K562 (cell line): ENCODE measurements around the gene SON. TPM values are rescaled to one million over a fixed set of nuclear protein-coding genes. Genes with fewer than 3 reads are reported as not detected.

Experiments used
- CREB3L1 ChIP-seq: fragments of 450-650 bp; IDR thresholded peaks from 2 replicates; pipeline ENCODE4 v1.6.1; 2014; ENCODE audit warnings: low read depth, mild to moderate bottlenecking, moderate library complexity, borderline replicate concordance
- DMBX1 ChIP-seq: fragments of 250-450 bp; sonication (Bioruptor Pico); IDR thresholded peaks from 2 replicates; pipeline ENCODE4 v1.8.0; 2022; ENCODE audit warnings: inconsistent platforms, mild to moderate bottlenecking, moderate library complexity, borderline replicate concordance
- JUND ChIP-seq, 2 experiments: IDR thresholded peaks; 2 replicates in 1 of 2; 3 replicates in 1 of 2; pipeline ENCODE4 v1.6.1; 2011; ENCODE audit warnings: borderline replicate concordance in 2 of 2, low read depth in 2 of 2, low read length in 2 of 2, improper control_type of control experiment in 1 of 2, missing biosample characterization in 1 of 2, missing genetic modification characterization in 1 of 2, missing genetic modification reagents in 1 of 2
- L3MBTL2 ChIP-seq: fragments of 450-650 bp; IDR thresholded peaks from 2 replicates; pipeline ENCODE4 v1.6.1; 2016; ENCODE audit warnings: mild to moderate bottlenecking, moderate library complexity
- MLLT1 ChIP-seq, 2 experiments: fragments of 450-650 bp; IDR thresholded peaks; 2 replicates each; pipeline ENCODE4 v1.6.1; 2016
- PBX2 ChIP-seq, 2 experiments: IDR thresholded peaks in 1 of 2; conservative IDR thresholded peaks in 1 of 2; 2 replicates each; pipeline ENCODE4 v1.6.1; 2016; ENCODE audit warnings: low read depth in 2 of 2, mild to moderate bottlenecking in 1 of 2, missing compliant biosample characterization in 1 of 2, missing genetic modification characterization in 1 of 2, moderate library complexity in 1 of 2
- PPARD ChIP-seq: fragments of 250-450 bp; sonication (Bioruptor Pico); IDR thresholded peaks from 2 replicates; pipeline ENCODE4 v1.8.0; 2022; ENCODE audit warnings: inconsistent platforms, mild to moderate bottlenecking, moderate library complexity
- SOX6 ChIP-seq: fragments of 450-650 bp; IDR thresholded peaks from 2 replicates; pipeline ENCODE4 v1.6.1; 2014; ENCODE audit warnings: mild to moderate bottlenecking
- TCF3 ChIP-seq: sonication (generic); formaldehyde crosslinking; IDR thresholded peaks from 2 replicates; pipeline ENCODE4 v1.4.0; 2020; ENCODE audit warnings: mild to moderate bottlenecking, missing genetic modification reagents
- TSC22D4 ChIP-seq: fragments of 450-650 bp; IDR thresholded peaks from 2 replicates; pipeline ENCODE4 v1.6.1; 2016; ENCODE audit warnings: missing genetic modification characterization, missing biosample characterization, control low read depth
- ZNF280A ChIP-seq: fragments of 450-650 bp; IDR thresholded peaks from 2 replicates; pipeline ENCODE4 v1.6.1; 2018; ENCODE audit warnings: mild to moderate bottlenecking, low read depth; ENCODE audit not compliant: partially characterized antibody
- ZNF592 ChIP-seq: fragments of 450-650 bp; IDR thresholded peaks from 2 replicates; pipeline ENCODE4 v1.6.1; 2017; ENCODE audit warnings: antibody characterized with exemption, mild to moderate bottlenecking
- polyA plus RNA-seq, 8 experiments: library from polyadenylated mRNA; depleted of rRNA in 4 of 8; stranded (reverse) in 5 of 8; unstranded in 3 of 8; fragments of >200 nt; fragmentation: Nextera tagmentation in 2 of 8; fragmentation: Illumina TruSeq in 1 of 8; extraction: Ambion mirVana in 2 of 8; extraction: Trizol in 1 of 8; gene quantifications; 2 replicates each; pipeline versions ENCODE4 v1.2.1 to v1.2.3, GENCODE V29; 2011 to 2014; ENCODE audit warnings: inconsistent platforms in 1 of 8, missing spikeins in 1 of 8
- total RNA-seq, 7 experiments: library from RNA; depleted of rRNA in 6 of 7; stranded (reverse); fragments of >200 nt in 6 of 7; fragmentation: Illumina TruSeq in 2 of 7; extraction: Trizol in 2 of 7; gene quantifications; 2 replicates each; pipeline versions ENCODE4 v1.2.1 to v1.2.3, GENCODE V29; 2011 to 2021; ENCODE audit warnings: low replicate concordance in 1 of 7
- TF ChIP-seq, protein P1 (sequence below): sonication (generic); formaldehyde crosslinking; IDR thresholded peaks from 2 replicates; pipeline ENCODE4 v1.8.0; 2022; ENCODE audit warnings: mild to moderate bottlenecking, missing genetic modification reagents

The SON gene
- total and polyA plus RNA-seq, 9 of the 15 experiments (the other 6 are each of a cell fraction or from before 2014, with no cell fraction given), result 105 to 742 (median 187) TPM

DNA sequence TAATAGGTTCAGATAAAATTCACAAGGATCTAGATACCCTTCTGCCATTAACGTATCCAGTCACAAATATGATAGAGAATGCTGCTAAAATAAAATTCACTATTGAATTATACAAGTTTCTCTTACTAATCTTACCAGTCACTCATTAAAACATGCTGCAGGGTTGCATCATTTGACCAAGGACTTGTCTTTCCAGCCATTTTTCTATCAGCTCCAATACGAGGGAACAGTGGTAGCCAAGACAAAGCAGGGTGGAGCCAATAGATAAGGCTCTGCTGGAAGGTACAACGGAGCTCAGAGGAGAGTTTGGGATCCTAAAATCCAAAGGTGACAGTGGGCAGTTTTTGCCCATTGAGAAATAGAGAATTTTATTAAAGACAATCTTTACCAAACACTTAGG is 41.6 kb downstream of the SON start (continued):
- peak; percentile 52 for TF ChIP-seq TCF3
- TF ChIP-seq JUND (IDR thresholded peaks at IDR 0.05; ENCODE audit: borderline replicate concordance, low read depth, low read length), result peak; percentile 10; the same call in 1 of the 2 replicates
- no peak; the same call in 2 of the 3 replicates for TF ChIP-seq JUND (tag; IDR thresholded peaks at IDR 0.05; ENCODE audit: borderline replicate concordance, low read depth, low read length)
- TF ChIP-seq, protein P1, sequence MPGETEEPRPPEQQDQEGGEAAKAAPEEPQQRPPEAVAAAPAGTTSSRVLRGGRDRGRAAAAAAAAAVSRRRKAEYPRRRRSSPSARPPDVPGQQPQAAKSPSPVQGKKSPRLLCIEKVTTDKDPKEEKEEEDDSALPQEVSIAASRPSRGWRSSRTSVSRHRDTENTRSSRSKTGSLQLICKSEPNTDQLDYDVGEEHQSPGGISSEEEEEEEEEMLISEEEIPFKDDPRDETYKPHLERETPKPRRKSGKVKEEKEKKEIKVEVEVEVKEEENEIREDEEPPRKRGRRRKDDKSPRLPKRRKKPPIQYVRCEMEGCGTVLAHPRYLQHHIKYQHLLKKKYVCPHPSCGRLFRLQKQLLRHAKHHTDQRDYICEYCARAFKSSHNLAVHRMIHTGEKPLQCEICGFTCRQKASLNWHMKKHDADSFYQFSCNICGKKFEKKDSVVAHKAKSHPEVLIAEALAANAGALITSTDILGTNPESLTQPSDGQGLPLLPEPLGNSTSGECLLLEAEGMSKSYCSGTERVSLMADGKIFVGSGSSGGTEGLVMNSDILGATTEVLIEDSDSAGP (CRISPR knock-in tag), result no peak
- no peak; the same call in 1 of the 2 replicates for TF ChIP-seq ZNF592
- TF ChIP-seq ZNF280A, result no peak
- peak; percentile 93 for TF ChIP-seq SOX6
- TF ChIP-seq DMBX1 (CRISPR knock-in tag), result peak; percentile 66; the same call in 1 of the 2 replicates
- no peak for TF ChIP-seq TSC22D4 (tag)
- TF ChIP-seq L3MBTL2, result peak; percentile 38; the same call in 1 of the 2 replicates
- no peak for TF ChIP-seq PBX2 (CRISPR knock-in tag; IDR thresholded peaks at IDR 0.05; ENCODE audit: low read depth)
- no peak for TF ChIP-seq PBX2 (tag; conservative IDR thresholded peaks at IDR 0.05; ENCODE audit: low read depth)
- no peak for TF ChIP-seq CREB3L1
- no peak for TF ChIP-seq PPARD (CRISPR knock-in tag)
- TF ChIP-seq MLLT1 (IDR thresholded peaks at IDR 0.05), result no peak
